ENCODE measurements around the gene EXD3. TPM values are rescaled to one million over a fixed set of nuclear protein-coding genes. Genes with fewer than 3 reads are reported as not detected.
"Not testable (repeated sequence)": the region's sequence is repeated elsewhere in the genome, so short reads cannot be mapped to it uniquely, and the experiment has no call there.

The EXD3 gene
- total RNA-seq, 4 donors from 2014 or later = 2.8 to 16.8 (median 9.1) TPM

- no peaks in the 10 kb centered on the region for H3K27me3 ChIP-seq
- H3K4me1 ChIP-seq = peaks cover 0 to 7% (median under 1%) of the 10 kb centered on the region in 3 donors
- no peak overlapping the region for H3K4me3 ChIP-seq
- intact Hi-C loops (cut with DNase I) = no loop called here
- no peak for DNase-seq
- H3K9me3 ChIP-seq = no peaks in the 10 kb centered on the region
- no peak overlapping the region for H3K27ac ChIP-seq
- no peaks in the 10 kb centered on the region for H3K36me3 ChIP-seq
- WGBS, 2 donors = 80% methylated on average over 9 to 15 of the region's 25 CpGs
- TF ChIP-seq POLR2A (IDR thresholded peaks at IDR 0.05) (no peak), CTCF (IDR thresholded peaks at IDR 0.05) (no peak)
These were observed 40.4 kb downstream of the EXD3 start for GRCh38 chr9:137382444-137383080.

- Histone ChIP-seq H3K27ac (no peak overlapping the region), H3K36me3 (no peaks in the 10 kb centered on the region), H3K9me3 (no peaks in the 10 kb centered on the region), H3K4me1 (no peaks in the 10 kb centered on the region), H3K27me3 (no peaks in the 10 kb centered on the region), H3K4me3 (no peak overlapping the region)
- intact Hi-C loops (cut with DNase I) = no loop called here
- 83 to 90% methylated on average over 43 to 47 of the region's 53 CpGs for WGBS, 2 donors
- TF ChIP-seq POLR2A (IDR thresholded peaks at IDR 0.05) = no peak
- no peak for TF ChIP-seq CTCF (IDR thresholded peaks at IDR 0.05)
- DNase-seq = no peak
These were observed 41.2 kb downstream of the EXD3 start for GRCh38 chr9:137381501-137382443.

- no peak for TF ChIP-seq CTCF (IDR thresholded peaks at IDR 0.05)
- TF ChIP-seq POLR2A (IDR thresholded peaks at IDR 0.05) = no peak
- no peak for DNase-seq
- H3K4me3 ChIP-seq = no peak overlapping the region
- no peaks in the 10 kb centered on the region for H3K4me1 ChIP-seq
- intact Hi-C loops (cut with DNase I) = no loop called here
- H3K27ac ChIP-seq = no peak overlapping the region
- H3K27me3 ChIP-seq = no peaks in the 10 kb centered on the region
- H3K36me3 ChIP-seq = no peaks in the 10 kb centered on the region
- 82% methylated on average over 2 of the region's 7 CpGs; no CpG with 5 or more reads in 1 of the 2 donors for WGBS, 2 donors
- H3K9me3 ChIP-seq = peaks cover 0 to 4% (median 0%) of the 10 kb centered on the region in 3 donors
These were observed 42.4 kb downstream of the EXD3 start for GRCh38 chr9:137380606-137381005.

GRCh38 chr9:137380171-137380570 lies 42.8 kb downstream of the EXD3 start:
- no peak for DNase-seq
- TF ChIP-seq POLR2A (IDR thresholded peaks at IDR 0.05) (no peak), CTCF (IDR thresholded peaks at IDR 0.05) (no peak)
- intact Hi-C loops (cut with DNase I) = no loop called here
- Histone ChIP-seq H3K4me1 (no peaks in the 10 kb centered on the region), H3K36me3 (no peaks in the 10 kb centered on the region), H3K27me3 (no peaks in the 10 kb centered on the region), H3K9me3 (peaks cover 0 to 9% (median 0%) of the 10 kb centered on the region in 3 donors), H3K27ac (no peak overlapping the region), H3K4me3 (no peak overlapping the region)
- 80 to 100% methylated on average over 1 of the region's 16 CpGs for WGBS, 2 donors

GRCh38 chr9:137379761-137380161 lies 43.2 kb downstream of the EXD3 start:
- 89 to 91% methylated on average over 3 to 8 of the region's 12 CpGs for WGBS, 2 donors
- H3K27ac ChIP-seq = no peak overlapping the region
- H3K36me3 ChIP-seq = no peaks in the 10 kb centered on the region
- intact Hi-C loops (cut with DNase I) = no loop called here
- TF ChIP-seq CTCF (IDR thresholded peaks at IDR 0.05) (no peak), POLR2A (IDR thresholded peaks at IDR 0.05) (no peak)
- peaks cover 0 to 10% (median 0%) of the 10 kb centered on the region in 3 donors for H3K9me3 ChIP-seq
- no peak for DNase-seq
- H3K4me3 ChIP-seq = no peak overlapping the region
- H3K27me3 ChIP-seq = no peaks in the 10 kb centered on the region
- H3K4me1 ChIP-seq = no peaks in the 10 kb centered on the region

- DNase-seq; H3K27me3 ChIP-seq; H3K36me3 ChIP-seq; H3K4me1 ChIP-seq; H3K9me3 ChIP-seq; H3K27ac ChIP-seq; H3K4me3 ChIP-seq; intact Hi-C loops (cut with DNase I): not testable (repeated sequence)
- 87 to 91% methylated on average over 9 to 15 of the region's 37 CpGs for WGBS, 2 donors
These were observed 44.1 kb downstream of the EXD3 start for GRCh38 chr9:137378688-137379410.
